HG03457 (cell line): Measurements from ENCODE around the gene TDRD15.
"Not testable (repeated sequence)": the region's sequence is repeated elsewhere in the genome, so short reads cannot be mapped to it uniquely, and the experiment has no call there.

Experiments
- ATAC-seq: cut with Tn5 transposase; IDR thresholded peaks from one replicate; pipeline ENCODE4 v1.9.1; 2021; ENCODE audit warnings: moderate number of reproducible peaks; ENCODE audit not compliant: unreplicated experiment

The TDRD15 gene

GRCh38 chr2:21142149-21142548 is 18.4 kb downstream of the TDRD15 start:
- no peak for ATAC-seq

- ATAC-seq: no peak
Observed at GRCh38 chr2:21146638-21147037, 22.9 kb downstream of the TDRD15 start.

- no peak for ATAC-seq
Observed at GRCh38 chr2:21148718-21149117, 24.9 kb downstream of the TDRD15 start.

- not testable (repeated sequence) for ATAC-seq
Observed at GRCh38 chr2:21151234-21151633, 27.5 kb downstream of the TDRD15 start.

- no peak for ATAC-seq
Observed at GRCh38 chr2:21155365-21156136, 31.8 kb downstream of the TDRD15 start.

GRCh38 chr2:21161122-21161521 is 37.4 kb downstream of the TDRD15 start:
- no peak for ATAC-seq

- no peak for ATAC-seq
Observed at GRCh38 chr2:21161832-21162614, 38.3 kb downstream of the TDRD15 start.

- no peak for ATAC-seq
Observed at GRCh38 chr2:21162615-21162878, 38.8 kb downstream of the TDRD15 start.

GRCh38 chr2:21163213-21163612 is 39.4 kb downstream of the TDRD15 start:
- ATAC-seq: no peak

- no peak for ATAC-seq
Observed at GRCh38 chr2:21165350-21165749, 41.6 kb downstream of the TDRD15 start.

GRCh38 chr2:21175895-21176646 is 52.3 kb downstream of the TDRD15 start:
- no peak for ATAC-seq

- ATAC-seq: no peak
Observed at GRCh38 chr2:21181957-21182356, 58.2 kb downstream of the TDRD15 start.

GRCh38 chr2:21183306-21183705 is 59.5 kb downstream of the TDRD15 start:
- ATAC-seq: no peak

- ATAC-seq: no peak
Observed at GRCh38 chr2:21183726-21184125, 60.0 kb downstream of the TDRD15 start.

GRCh38 chr2:21191535-21191934 is 67.8 kb downstream of the TDRD15 start:
- no peak for ATAC-seq
